ENCODE data around the gene SIGLEC14.

- TF ChIP-seq POLR2A (IDR thresholded peaks at IDR 0.05): no peak
- no peak for TF ChIP-seq CTCF (IDR thresholded peaks at IDR 0.05)
- TF ChIP-seq POLR2AphosphoS5 (IDR thresholded peaks at IDR 0.05): no peak
- TF ChIP-seq EP300 (IDR thresholded peaks at IDR 0.05): no peak
Measured at GRCh38 chr19:51640386-51640785, 6.2 kb downstream of the SIGLEC14 start.

Data from upper lobe of left lung (tissue), 4 donors.